GM12872 (cell line): Measurements from ENCODE around the gene MYO6.

ENCODE experiments used
- TF ChIP-seq, protein P1 (sequence below): IDR thresholded peaks from 3 replicates; pipeline ENCODE4 v1.5.1; 2011; ENCODE audit warnings: low read depth, mild to moderate bottlenecking, low read length, moderate library complexity; ENCODE audit not compliant: insufficient read depth

The MYO6 gene

DNA sequence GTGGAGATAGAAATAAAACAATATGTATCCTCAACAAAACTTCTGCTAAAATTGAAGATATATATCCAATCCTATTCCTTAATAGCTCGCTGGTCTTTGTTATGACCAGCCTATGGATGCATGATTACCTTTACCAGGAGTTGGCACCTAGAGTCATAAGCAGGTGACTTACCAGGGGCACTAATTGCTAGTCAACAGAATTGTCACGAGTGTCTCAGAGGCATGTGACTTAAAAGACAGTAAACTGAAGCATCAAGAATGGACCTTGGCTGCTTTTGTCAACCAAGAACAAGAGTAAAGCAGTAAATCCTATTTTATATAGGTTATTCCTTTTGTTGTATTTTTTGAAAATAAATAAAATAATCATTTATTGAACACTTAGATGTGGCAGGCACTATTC lies 115.4 kb downstream of the MYO6 start:
- TF ChIP-seq, protein P1, sequence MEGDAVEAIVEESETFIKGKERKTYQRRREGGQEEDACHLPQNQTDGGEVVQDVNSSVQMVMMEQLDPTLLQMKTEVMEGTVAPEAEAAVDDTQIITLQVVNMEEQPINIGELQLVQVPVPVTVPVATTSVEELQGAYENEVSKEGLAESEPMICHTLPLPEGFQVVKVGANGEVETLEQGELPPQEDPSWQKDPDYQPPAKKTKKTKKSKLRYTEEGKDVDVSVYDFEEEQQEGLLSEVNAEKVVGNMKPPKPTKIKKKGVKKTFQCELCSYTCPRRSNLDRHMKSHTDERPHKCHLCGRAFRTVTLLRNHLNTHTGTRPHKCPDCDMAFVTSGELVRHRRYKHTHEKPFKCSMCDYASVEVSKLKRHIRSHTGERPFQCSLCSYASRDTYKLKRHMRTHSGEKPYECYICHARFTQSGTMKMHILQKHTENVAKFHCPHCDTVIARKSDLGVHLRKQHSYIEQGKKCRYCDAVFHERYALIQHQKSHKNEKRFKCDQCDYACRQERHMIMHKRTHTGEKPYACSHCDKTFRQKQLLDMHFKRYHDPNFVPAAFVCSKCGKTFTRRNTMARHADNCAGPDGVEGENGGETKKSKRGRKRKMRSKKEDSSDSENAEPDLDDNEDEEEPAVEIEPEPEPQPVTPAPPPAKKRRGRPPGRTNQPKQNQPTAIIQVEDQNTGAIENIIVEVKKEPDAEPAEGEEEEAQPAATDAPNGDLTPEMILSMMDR: no peak

DNA sequence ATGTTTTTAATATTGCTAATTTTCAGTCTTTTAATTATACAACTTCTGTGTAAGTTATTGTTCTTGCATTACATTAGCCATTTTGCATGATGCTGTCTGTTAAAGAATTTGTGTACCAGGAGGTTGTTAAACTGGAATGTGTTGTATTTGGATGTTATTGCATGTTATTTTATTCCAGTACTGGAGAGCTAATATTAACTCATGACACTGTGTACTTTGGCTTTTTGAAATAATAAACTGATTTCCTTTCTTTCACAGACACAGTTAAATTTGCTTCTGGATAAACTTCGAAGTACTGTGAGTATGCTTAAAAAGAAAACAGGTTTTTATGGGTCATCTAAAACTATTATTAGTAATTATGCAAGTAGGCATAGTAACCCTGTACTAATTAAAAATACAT lies 121.3 kb downstream of the MYO6 start:
- TF ChIP-seq, protein P1: no peak

DNA sequence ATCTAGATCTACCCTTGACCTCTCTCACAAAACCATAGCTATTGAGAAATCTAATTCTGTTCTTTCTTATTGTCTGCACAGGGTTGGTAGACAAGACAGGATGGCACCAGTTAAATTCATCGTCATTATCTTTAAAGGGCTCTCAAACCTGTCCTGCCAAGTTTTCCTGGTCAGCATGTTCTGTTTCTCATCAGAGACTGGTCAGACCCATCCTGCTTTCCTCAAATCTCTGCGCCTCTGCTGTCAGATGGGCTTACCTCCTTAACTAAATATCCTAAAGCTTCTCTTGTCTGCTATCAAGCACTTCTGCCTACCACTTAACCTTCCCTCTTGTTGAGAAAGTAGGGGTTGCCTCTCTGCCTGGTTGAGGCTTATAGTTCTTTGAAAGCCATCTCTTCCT lies 125.2 kb downstream of the MYO6 start:
- TF ChIP-seq, protein P1: no peak

DNA sequence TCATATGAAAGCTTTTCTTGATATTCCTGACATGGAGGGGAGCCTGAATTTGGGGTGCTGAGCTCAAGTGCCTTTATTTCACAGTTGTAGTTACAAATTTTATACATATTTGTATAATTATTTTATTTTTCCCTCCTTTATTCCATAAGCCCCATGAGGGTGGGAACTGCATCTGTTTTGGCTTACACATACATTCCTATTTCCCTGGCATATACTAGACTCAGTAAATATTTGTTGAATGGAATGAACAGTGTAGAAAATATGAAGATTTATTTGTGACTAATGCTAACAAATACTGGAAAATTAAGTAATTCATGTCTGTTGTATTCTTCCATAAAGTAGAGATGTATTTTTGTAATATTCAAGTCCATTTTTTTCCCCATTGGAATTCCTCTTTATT lies 127.1 kb downstream of the MYO6 start:
- TF ChIP-seq, protein P1: no peak

DNA sequence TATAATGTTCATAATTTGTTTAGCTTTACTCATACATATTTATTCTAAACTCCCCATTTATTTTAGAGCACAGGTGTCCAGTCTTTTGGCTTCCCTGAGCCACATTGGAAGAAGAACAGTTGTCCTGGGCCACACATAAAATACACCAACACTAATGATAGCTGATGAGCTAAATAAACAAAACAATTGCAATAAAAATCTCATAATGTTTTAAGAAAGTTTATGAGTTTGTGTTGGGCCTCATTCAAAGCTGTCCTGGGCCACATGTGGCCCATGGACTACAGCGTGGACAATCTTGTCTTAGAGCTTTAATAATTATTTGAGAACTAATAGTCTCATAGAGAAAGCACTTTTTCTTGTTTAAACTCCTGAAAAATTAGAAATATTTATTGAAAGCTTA lies 131.3 kb downstream of the MYO6 start:
- TF ChIP-seq, protein P1: no peak

DNA sequence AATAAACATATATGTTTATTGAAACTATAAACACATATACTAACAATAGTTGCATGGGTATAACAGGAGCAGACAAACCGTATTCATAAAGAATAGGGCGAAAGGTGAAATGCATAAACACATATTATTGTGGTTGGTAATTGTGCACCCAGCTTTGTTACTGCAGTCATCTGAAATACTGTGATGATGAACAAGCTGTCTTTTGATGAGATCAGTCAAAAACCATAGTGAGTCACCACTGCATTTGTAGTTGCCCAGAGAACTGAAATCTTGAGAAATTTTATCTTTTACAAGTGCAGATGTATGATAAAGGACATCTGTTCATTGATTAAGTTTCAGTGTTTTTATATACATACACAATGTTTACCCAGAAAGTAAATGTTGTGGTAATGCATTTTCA lies 133.7 kb downstream of the MYO6 start:
- TF ChIP-seq, protein P1: no peak

DNA sequence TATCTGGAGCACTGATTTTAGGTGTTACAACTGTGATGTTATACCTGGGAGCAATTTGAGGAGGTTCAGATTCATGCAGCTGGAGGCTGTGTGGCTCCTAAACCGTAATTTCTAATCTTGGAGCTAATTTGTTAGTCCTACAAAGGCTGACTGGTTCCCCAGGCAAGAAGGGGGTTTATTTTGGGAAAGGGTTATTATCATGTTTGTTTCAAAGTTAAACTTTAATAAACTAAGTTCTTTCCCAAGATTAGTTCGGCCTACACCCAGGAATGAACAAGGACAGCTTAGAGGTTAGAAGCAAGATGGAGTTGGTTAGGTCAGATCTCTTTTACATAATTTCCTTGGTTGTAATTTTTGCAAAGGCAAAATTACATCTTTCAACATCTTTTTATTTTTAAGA lies 135.8 kb downstream of the MYO6 start:
- TF ChIP-seq, protein P1: no peak

DNA sequence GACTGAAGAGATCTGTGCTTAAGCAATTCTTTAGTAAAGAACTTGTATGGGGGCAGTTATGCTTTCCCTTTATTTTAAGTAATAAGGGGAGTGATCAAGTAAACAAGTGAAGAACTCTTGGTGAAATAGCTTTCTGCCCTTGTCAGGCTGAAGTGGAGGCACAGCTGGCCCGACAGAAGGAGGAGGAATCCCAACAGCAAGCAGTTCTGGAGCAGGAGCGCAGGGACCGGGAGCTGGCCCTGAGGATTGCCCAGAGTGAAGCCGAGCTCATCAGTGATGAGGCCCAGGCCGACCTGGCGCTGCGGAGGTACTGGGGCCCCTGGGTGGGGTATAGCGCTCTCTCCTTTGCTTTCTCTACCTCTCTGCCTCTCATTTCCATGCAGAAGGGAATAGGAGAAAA lies 143.3 kb downstream of the MYO6 start:
- TF ChIP-seq, protein P1: no peak
